ENCODE measurements around the gene ZWILCH.

The ZWILCH gene

GRCh38 chr15:66558271-66558670 lies 53.1 kb downstream of the ZWILCH start:
- no peak for DNase-seq

- DNase-seq: no peak
Measured at GRCh38 chr15:66560856-66561525, 55.9 kb downstream of the ZWILCH start.

- no peak for DNase-seq
Measured at GRCh38 chr15:66563126-66563525, 58.0 kb downstream of the ZWILCH start.

GRCh38 chr15:66563566-66564110 lies 58.5 kb downstream of the ZWILCH start:
- DNase-seq: no peak

- DNase-seq: no peak
Measured at GRCh38 chr15:66564136-66565041, 59.3 kb downstream of the ZWILCH start.

GRCh38 chr15:66565141-66565641 lies 60.1 kb downstream of the ZWILCH start:
- DNase-seq: no peak

- DNase-seq: no peak
Measured at GRCh38 chr15:66565741-66566144, 60.6 kb downstream of the ZWILCH start, which contains the start of gene LCTL. Gene LCTL (minus strand): TSS chr15:66565998. CDS start chr15:66565365, 633 bp downstream.

GRCh38 chr15:66566963-66567531 lies 61.9 kb downstream of the ZWILCH start:
- no peak for DNase-seq

GRCh38 chr15:66567897-66568296 lies 62.8 kb downstream of the ZWILCH start:
- no peak for DNase-seq

- DNase-seq: no peak
Measured at GRCh38 chr15:66569461-66570137, 64.5 kb downstream of the ZWILCH start.

- no peak for DNase-seq
Measured at GRCh38 chr15:66570327-66570726, 65.2 kb downstream of the ZWILCH start.

- DNase-seq: no peak
Measured at GRCh38 chr15:66570842-66571478, 65.8 kb downstream of the ZWILCH start.

GRCh38 chr15:66572146-66572545 lies 67.0 kb downstream of the ZWILCH start:
- DNase-seq: no peak

GRCh38 chr15:66573348-66573718 lies 68.2 kb downstream of the ZWILCH start:
- DNase-seq: no peak

GRCh38 chr15:66573719-66574595 lies 68.8 kb downstream of the ZWILCH start:
- DNase-seq: no peak

- no peak for DNase-seq
Measured at GRCh38 chr15:66574596-66574950, 69.4 kb downstream of the ZWILCH start.

- DNase-seq: no peak
Measured at GRCh38 chr15:66578286-66578875, 73.3 kb downstream of the ZWILCH start.

GRCh38 chr15:66580643-66581042 lies 75.5 kb downstream of the ZWILCH start:
- DNase-seq: no peak

GRCh38 chr15:66581972-66582537 lies 76.9 kb downstream of the ZWILCH start:
- DNase-seq: no peak
